ENCODE measurements around the gene ACOX3.

DNA sequence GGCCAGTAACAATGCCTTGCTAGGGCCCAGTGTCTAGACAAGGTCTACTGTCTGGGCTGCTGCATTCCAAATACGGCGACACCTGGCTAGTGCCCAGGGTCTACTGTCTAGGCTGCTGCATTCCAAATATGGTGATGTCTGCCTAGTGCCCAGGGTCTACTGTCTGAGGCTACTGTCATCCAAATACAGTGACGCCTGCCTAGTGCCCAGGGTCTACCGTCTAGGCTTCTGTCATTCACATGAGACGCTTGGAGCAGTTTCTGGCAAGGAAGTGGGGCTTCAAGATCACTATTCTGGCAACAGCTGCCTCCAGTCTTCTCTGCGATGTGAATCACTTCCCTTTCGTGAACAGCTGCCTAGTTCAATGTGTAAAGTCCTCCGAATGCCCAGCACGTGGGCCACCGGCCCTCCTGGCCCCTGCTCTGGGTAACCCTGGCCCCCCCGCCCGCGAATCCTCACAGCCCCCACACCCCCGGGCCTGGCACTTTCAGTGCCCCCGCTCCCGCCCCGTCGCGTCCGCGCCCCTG, 12.7 kb downstream of the ACOX3 start:
- TF ChIP-seq, protein P1, sequence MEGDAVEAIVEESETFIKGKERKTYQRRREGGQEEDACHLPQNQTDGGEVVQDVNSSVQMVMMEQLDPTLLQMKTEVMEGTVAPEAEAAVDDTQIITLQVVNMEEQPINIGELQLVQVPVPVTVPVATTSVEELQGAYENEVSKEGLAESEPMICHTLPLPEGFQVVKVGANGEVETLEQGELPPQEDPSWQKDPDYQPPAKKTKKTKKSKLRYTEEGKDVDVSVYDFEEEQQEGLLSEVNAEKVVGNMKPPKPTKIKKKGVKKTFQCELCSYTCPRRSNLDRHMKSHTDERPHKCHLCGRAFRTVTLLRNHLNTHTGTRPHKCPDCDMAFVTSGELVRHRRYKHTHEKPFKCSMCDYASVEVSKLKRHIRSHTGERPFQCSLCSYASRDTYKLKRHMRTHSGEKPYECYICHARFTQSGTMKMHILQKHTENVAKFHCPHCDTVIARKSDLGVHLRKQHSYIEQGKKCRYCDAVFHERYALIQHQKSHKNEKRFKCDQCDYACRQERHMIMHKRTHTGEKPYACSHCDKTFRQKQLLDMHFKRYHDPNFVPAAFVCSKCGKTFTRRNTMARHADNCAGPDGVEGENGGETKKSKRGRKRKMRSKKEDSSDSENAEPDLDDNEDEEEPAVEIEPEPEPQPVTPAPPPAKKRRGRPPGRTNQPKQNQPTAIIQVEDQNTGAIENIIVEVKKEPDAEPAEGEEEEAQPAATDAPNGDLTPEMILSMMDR (optimal IDR thresholded peaks at IDR 0.05 in 1 of 3, IDR thresholded peaks at IDR 0.05 in 1 of 3, conservative IDR thresholded peaks at IDR 0.05 in 1 of 3; ENCODE audit: extremely low read depth in 1 of 3, insufficient read depth in 2 of 3, low read length in 3 of 3), result no peak
- no peak for TF ChIP-seq EZH2 (IDR thresholded peaks at IDR 0.05; ENCODE audit: low read length)

Measured in keratinocyte (primary cell).